SK-N-SH (cell line): ENCODE data around the gene ZNF138. TPM values are rescaled to one million over a fixed set of nuclear protein-coding genes. Genes with fewer than 3 reads are reported as not detected.

Experiments used
- CTCF ChIA-PET: fragments of 300-600, 350-600 bp; formaldehyde crosslinking; extraction: SDS; loops from one replicate; lab custom pipeline; 2021; lab: Yijun Ruan, JAX
- POLR2A ChIA-PET: fragments of 350-600 bp; sonication (Branson Sonifier 250); formaldehyde crosslinking; extraction: SDS; loops from one replicate; lab custom pipeline; 2020; ENCODE audit warnings: antibody characterized with exemption, inconsistent platforms; lab: Yijun Ruan, JAX
- DNase-seq: peaks from one replicate; pipeline ENCODE4 v3.0.0; 2012
- H2AFZ ChIP-seq: fragments of 200-600 bp; sonication (generic); 2 replicates; pipeline ENCODE4 v1.8.1; 2016; ENCODE audit warnings: antibody characterized with exemption, mild to moderate bottlenecking, low read depth
- H3F3A ChIP-seq: fragments of 200-600 bp; sonication (generic); replicated peaks from 2 replicates; pipeline ENCODE3; 2016; ENCODE audit warnings: antibody characterized with exemption, mild to moderate bottlenecking; ENCODE audit not compliant: insufficient read depth
- H3K27ac ChIP-seq, 2 experiments: fragments of 200-500 bp in 1 of 2; fragments of 200-600 bp in 1 of 2; sonication (Bioruptor generic) in 1 of 2; sonication (generic), shearing (Covaris generic) in 1 of 2; 2 replicates each; pipeline versions ENCODE4 v1.5.1 to v1.6.1; 2014 to 2016; ENCODE audit warnings: low read depth in 2 of 2, inconsistent platforms in 1 of 2, low read length in 1 of 2, mild to moderate bottlenecking in 1 of 2, mixed read lengths in 1 of 2
- H3K27me3 ChIP-seq: fragments of 200-600 bp; sonication (generic), shearing (Covaris generic); 2 replicates; pipeline ENCODE4 v1.6.1; 2016; ENCODE audit warnings: mixed run types; ENCODE audit not compliant: insufficient read depth
- H3K36me3 ChIP-seq, 2 experiments: fragments of 200-500 bp in 1 of 2; fragments of 200-600 bp in 1 of 2; sonication (Bioruptor generic) in 1 of 2; sonication (generic) in 1 of 2; replicated peaks in 1 of 2; 2 replicates each; pipeline versions ENCODE3 to v1.5.1; 2014 to 2016; ENCODE audit warnings: low read length in 1 of 2, mild to moderate bottlenecking in 1 of 2; ENCODE audit not compliant: insufficient read depth in 2 of 2, control insufficient read depth in 1 of 2
- H3K4me1 ChIP-seq, 2 experiments: fragments of 200-500 bp in 1 of 2; fragments of 200-600 bp in 1 of 2; sonication (Bioruptor generic) in 1 of 2; sonication (generic), shearing (Covaris generic) in 1 of 2; 2 replicates each; pipeline versions ENCODE4 v1.5.1 to v1.6.1; 2014 to 2016; ENCODE audit warnings: low read depth in 1 of 2, low read length in 1 of 2, mixed run types in 1 of 2; ENCODE audit not compliant: insufficient read depth in 2 of 2, control insufficient read depth in 1 of 2
- H3K4me2 ChIP-seq: fragments of 200-600 bp; sonication (generic), shearing (Covaris generic); 2 replicates; pipeline ENCODE4 v1.6.1; 2017; ENCODE audit warnings: mixed run types
- H3K4me3 ChIP-seq, 2 experiments: fragments of 200-500 bp in 1 of 2; fragments of 200-600 bp in 1 of 2; sonication (Bioruptor generic) in 1 of 2; sonication (generic), shearing (Covaris generic) in 1 of 2; 2 replicates each; pipeline versions ENCODE4 v1.5.1 to v1.8.1; 2014 to 2016; ENCODE audit warnings: low read depth in 2 of 2, inconsistent platforms in 1 of 2, low read length in 1 of 2, mild to moderate bottlenecking in 1 of 2, mixed read lengths in 1 of 2, moderate library complexity in 1 of 2
- H3K79me2 ChIP-seq: fragments of 200-600 bp; sonication (generic); 2 replicates; pipeline ENCODE4 v1.8.1; 2017; ENCODE audit warnings: mild to moderate bottlenecking; ENCODE audit not compliant: insufficient read depth
- H3K9ac ChIP-seq: fragments of 200-600 bp; sonication (generic); 2 replicates; pipeline ENCODE4 v1.6.1; 2017; ENCODE audit warnings: mixed run types
- H3K9me2 ChIP-seq: fragments of 200-600 bp; sonication (generic); 2 replicates; pipeline ENCODE4 v1.6.1; 2017; ENCODE audit warnings: mixed run types
- H3K9me3 ChIP-seq: fragments of 200-600 bp; sonication (generic); 2 replicates; pipeline ENCODE4 v1.6.1; 2017; ENCODE audit warnings: mixed run types, mild to moderate bottlenecking, moderate library complexity
- H4K20me1 ChIP-seq: fragments of 200-600 bp; sonication (generic); 2 replicates; pipeline ENCODE4 v1.6.1; 2017; ENCODE audit warnings: mild to moderate bottlenecking, mixed run types; ENCODE audit not compliant: insufficient read depth
- CHD2 ChIP-seq: fragments of 150-350 bp; IDR thresholded peaks from 2 replicates; pipeline ENCODE4 v1.6.1; 2018; ENCODE audit warnings: low read length; ENCODE audit not compliant: partially characterized antibody
- EP300 ChIP-seq, 2 experiments: IDR thresholded peaks; 2 replicates each; pipeline versions ENCODE4 v1.4.0 to v1.6.1; 2012; ENCODE audit warnings: borderline replicate concordance in 1 of 2, low read depth in 1 of 2, low read length in 1 of 2
- FOXJ3 ChIP-seq: sonication (generic); formaldehyde crosslinking; IDR thresholded peaks from 2 replicates; pipeline ENCODE4 v1.5.1; 2020; ENCODE audit warnings: mild to moderate bottlenecking, missing genetic modification reagents
- FOXM1 ChIP-seq: IDR thresholded peaks from 2 replicates; pipeline ENCODE4 v1.4.0; 2012; ENCODE audit warnings: low read depth, mild to moderate bottlenecking
- GABPA ChIP-seq: IDR thresholded peaks from 2 replicates; pipeline ENCODE4 v1.4.0; 2012; ENCODE audit warnings: low read depth, mild to moderate bottlenecking
- JUND ChIP-seq: IDR thresholded peaks from 2 replicates; pipeline ENCODE4 v1.4.0; 2012
- MXI1 ChIP-seq: IDR thresholded peaks from 2 replicates; pipeline ENCODE4 v1.6.1; 2012; ENCODE audit warnings: mild to moderate bottlenecking, low read depth, low read length, improper control_type of control experiment
- NFIC ChIP-seq: IDR thresholded peaks from 2 replicates; pipeline ENCODE4 v1.4.0; 2012; ENCODE audit warnings: borderline replicate concordance
- NRF1 ChIP-seq: IDR thresholded peaks from 2 replicates; pipeline ENCODE4 v1.6.1; 2012; ENCODE audit warnings: low read depth, mild to moderate bottlenecking, low read length
- POLR2AphosphoS5 ChIP-seq: IDR thresholded peaks from 2 replicates; pipeline ENCODE4 v1.6.1; 2012; ENCODE audit warnings: low read depth, low read length
- RAD21 ChIP-seq: IDR thresholded peaks from 2 replicates; pipeline ENCODE4 v1.6.1; 2012; ENCODE audit warnings: mild to moderate bottlenecking, low read length
- RFX5 ChIP-seq: IDR thresholded peaks from 2 replicates; pipeline ENCODE4 v1.6.1; 2012; ENCODE audit warnings: mild to moderate bottlenecking, improper control_type of control experiment, low read length
- SIN3A ChIP-seq: IDR thresholded peaks from 2 replicates; pipeline ENCODE4 v1.6.1; 2012; ENCODE audit warnings: low read depth, mild to moderate bottlenecking, low read length, moderate library complexity, borderline replicate concordance
- SMC3 ChIP-seq: IDR thresholded peaks from 2 replicates; pipeline ENCODE4 v1.6.1; 2012; ENCODE audit warnings: low read depth, low read length, improper control_type of control experiment
- TCF12 ChIP-seq: IDR thresholded peaks from 2 replicates; pipeline ENCODE4 v1.4.0; 2012
- WGBS: methylation state at CpG from one replicate; pipeline ENCODE4 v1.1.6; 2017; ENCODE audit warnings: low lambda C conversion rate; 5-methylcytosine and 5-hydroxymethylcytosine counted together
- polyA plus RNA-seq, 3 experiments: library from polyadenylated mRNA; depleted of rRNA; stranded (reverse); fragments of >200 nt; gene quantifications; 2 replicates each; pipeline ENCODE4 v1.2.3, GENCODE V29; 2012
- TF ChIP-seq, protein P1 (sequence below): IDR thresholded peaks from 2 replicates; pipeline ENCODE4 v1.4.0; 2012; ENCODE audit warnings: low read depth
- TF ChIP-seq, protein P2 (sequence below): IDR thresholded peaks from 2 replicates; pipeline ENCODE4 v1.4.0; 2012; ENCODE audit warnings: low read depth, borderline replicate concordance
- TF ChIP-seq, protein P3 (sequence below): fragments of 150-350 bp; IDR thresholded peaks from 2 replicates; pipeline ENCODE4 v1.6.1; 2016; ENCODE audit warnings: mild to moderate bottlenecking, low read depth, low read length
- TF ChIP-seq, protein P4 (sequence below): IDR thresholded peaks from 2 replicates; pipeline ENCODE4; 2012
- TF ChIP-seq, protein P5 (sequence below): IDR thresholded peaks from 2 replicates; pipeline ENCODE4 v1.6.1; 2012; ENCODE audit warnings: mild to moderate bottlenecking, low read depth, low read length, moderate library complexity
- TF ChIP-seq, protein P6 (sequence below): fragments of 200-600 bp; sonication (generic); IDR thresholded peaks from 2 replicates; pipeline ENCODE4 v1.6.1; 2017; ENCODE audit warnings: antibody characterized with exemption, mild to moderate bottlenecking, moderate library complexity

Gene ZNF138
- polyA plus RNA-seq, 1 of the 3 experiments (the other 2 are of a cell fraction): 4.9 TPM

DNA sequence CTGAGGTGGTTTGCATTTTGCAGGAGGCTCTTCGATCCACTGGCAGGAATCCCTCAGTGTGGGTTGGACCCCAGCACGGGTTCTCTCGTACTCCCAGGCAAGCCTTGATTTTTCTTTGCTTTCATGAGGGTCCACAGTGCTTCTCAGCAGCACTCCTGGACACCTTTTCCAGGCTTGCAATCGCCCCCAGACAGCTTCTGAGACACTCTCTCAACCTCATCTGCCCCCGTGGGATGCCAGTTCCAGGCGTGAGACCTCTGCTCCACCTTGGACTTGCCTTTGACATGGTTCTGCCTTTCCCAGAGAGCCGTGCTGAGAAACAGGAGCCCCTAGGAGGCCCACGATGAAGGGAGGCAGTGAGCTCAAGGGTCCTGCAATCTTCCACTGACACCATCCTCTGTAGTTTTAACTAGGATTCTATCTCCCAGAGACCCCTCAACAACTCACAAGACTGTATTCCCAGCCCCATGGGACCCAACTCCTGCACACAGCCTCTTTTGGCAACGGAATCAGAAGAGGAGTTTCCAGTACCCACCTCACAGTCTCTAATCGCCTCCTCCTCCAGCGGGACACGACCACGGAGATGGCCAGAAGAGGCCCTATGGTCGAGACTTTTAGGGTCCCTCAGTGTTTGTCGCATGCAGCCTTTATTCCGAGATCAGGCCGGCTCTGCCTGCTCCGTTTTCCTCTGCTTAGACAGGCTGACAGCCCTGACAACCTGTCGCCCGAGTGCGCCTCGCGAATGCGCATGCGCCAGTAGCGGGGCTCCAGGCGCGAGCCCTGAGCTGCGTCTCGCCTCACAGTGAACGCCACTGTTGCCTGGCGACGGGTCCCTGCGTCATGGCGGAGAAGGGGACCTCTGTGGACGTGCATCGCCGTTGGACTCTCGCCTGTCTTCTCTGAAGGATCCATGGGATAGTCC lies 82.8 kb downstream of the ZNF138 start:
- peak; percentile 100 for DNase-seq
- ChIA-PET CTCF (no interaction called here), POLR2A (interaction anchor here (0.6 to 1.0 kb wide), 3 partner anchors 26 to 302 kb away, joined by 3 read pairs; partner anchors contain the start of genes ZNF138 and ZNF273)
- Histone ChIP-seq H3K9ac (no peak overlapping the region), H2AFZ (peak overlapping the region; percentile 74), H3K27ac (no peak overlapping the region), H3K4me3 (peak overlapping the region; percentile 55 to 60), H3K36me3 (no peaks in the 10 kb centered on the region), H3K79me2 (no peaks in the 10 kb centered on the region), H3K4me1 (peaks cover 0 to 6% of the 10 kb centered on the region in 2 experiments; a peak in 1 of 4 replicates), H3F3A (no peaks in the 10 kb centered on the region), H4K20me1 (no peaks in the 10 kb centered on the region), H3K9me2 (no peaks in the 10 kb centered on the region), H3K27me3 (peaks cover 9% of the 10 kb centered on the region; the same call in 1 of the 2 replicates), H3K9me3 (no peaks in the 10 kb centered on the region), H3K4me2 (peak overlapping the region; percentile 80)
- TF ChIP-seq MXI1 (peak; percentile 73), TCF12 (no peak), NRF1 (peak; percentile 78), POLR2AphosphoS5 (no peak), EP300 (IDR thresholded peaks at IDR 0.05; ENCODE audit: borderline replicate concordance in 1 of 2, low read depth in 1 of 2, low read length in 1 of 2) (no peak), JUND (no peak), FOXM1 (no peak), GABPA (no peak), FOXJ3 (CRISPR knock-in tag) (no peak), SMC3 (no peak), SIN3A (no peak), RAD21 (no peak), NFIC (no peak), CHD2 (peak; percentile 35), RFX5 (no peak)
- TF ChIP-seq, protein P1, sequence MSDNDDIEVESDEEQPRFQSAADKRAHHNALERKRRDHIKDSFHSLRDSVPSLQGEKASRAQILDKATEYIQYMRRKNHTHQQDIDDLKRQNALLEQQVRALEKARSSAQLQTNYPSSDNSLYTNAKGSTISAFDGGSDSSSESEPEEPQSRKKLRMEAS: no peak
- TF ChIP-seq, protein P2, sequence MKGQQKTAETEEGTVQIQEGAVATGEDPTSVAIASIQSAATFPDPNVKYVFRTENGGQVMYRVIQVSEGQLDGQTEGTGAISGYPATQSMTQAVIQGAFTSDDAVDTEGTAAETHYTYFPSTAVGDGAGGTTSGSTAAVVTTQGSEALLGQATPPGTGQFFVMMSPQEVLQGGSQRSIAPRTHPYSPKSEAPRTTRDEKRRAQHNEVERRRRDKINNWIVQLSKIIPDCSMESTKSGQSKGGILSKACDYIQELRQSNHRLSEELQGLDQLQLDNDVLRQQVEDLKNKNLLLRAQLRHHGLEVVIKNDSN: no peak
- TF ChIP-seq, protein P3, sequence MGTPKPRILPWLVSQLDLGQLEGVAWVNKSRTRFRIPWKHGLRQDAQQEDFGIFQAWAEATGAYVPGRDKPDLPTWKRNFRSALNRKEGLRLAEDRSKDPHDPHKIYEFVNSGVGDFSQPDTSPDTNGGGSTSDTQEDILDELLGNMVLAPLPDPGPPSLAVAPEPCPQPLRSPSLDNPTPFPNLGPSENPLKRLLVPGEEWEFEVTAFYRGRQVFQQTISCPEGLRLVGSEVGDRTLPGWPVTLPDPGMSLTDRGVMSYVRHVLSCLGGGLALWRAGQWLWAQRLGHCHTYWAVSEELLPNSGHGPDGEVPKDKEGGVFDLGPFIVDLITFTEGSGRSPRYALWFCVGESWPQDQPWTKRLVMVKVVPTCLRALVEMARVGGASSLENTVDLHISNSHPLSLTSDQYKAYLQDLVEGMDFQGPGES: no peak
- TF ChIP-seq, protein P4, sequence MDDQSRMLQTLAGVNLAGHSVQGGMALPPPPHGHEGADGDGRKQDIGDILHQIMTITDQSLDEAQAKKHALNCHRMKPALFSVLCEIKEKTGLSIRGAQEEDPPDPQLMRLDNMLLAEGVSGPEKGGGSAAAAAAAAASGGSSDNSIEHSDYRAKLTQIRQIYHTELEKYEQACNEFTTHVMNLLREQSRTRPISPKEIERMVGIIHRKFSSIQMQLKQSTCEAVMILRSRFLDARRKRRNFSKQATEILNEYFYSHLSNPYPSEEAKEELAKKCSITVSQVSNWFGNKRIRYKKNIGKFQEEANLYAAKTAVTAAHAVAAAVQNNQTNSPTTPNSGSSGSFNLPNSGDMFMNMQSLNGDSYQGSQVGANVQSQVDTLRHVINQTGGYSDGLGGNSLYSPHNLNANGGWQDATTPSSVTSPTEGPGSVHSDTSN: no peak
- TF ChIP-seq, protein P5, sequence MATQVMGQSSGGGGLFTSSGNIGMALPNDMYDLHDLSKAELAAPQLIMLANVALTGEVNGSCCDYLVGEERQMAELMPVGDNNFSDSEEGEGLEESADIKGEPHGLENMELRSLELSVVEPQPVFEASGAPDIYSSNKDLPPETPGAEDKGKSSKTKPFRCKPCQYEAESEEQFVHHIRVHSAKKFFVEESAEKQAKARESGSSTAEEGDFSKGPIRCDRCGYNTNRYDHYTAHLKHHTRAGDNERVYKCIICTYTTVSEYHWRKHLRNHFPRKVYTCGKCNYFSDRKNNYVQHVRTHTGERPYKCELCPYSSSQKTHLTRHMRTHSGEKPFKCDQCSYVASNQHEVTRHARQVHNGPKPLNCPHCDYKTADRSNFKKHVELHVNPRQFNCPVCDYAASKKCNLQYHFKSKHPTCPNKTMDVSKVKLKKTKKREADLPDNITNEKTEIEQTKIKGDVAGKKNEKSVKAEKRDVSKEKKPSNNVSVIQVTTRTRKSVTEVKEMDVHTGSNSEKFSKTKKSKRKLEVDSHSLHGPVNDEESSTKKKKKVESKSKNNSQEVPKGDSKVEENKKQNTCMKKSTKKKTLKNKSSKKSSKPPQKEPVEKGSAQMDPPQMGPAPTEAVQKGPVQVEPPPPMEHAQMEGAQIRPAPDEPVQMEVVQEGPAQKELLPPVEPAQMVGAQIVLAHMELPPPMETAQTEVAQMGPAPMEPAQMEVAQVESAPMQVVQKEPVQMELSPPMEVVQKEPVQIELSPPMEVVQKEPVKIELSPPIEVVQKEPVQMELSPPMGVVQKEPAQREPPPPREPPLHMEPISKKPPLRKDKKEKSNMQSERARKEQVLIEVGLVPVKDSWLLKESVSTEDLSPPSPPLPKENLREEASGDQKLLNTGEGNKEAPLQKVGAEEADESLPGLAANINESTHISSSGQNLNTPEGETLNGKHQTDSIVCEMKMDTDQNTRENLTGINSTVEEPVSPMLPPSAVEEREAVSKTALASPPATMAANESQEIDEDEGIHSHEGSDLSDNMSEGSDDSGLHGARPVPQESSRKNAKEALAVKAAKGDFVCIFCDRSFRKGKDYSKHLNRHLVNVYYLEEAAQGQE: no peak
- TF ChIP-seq, protein P6, sequence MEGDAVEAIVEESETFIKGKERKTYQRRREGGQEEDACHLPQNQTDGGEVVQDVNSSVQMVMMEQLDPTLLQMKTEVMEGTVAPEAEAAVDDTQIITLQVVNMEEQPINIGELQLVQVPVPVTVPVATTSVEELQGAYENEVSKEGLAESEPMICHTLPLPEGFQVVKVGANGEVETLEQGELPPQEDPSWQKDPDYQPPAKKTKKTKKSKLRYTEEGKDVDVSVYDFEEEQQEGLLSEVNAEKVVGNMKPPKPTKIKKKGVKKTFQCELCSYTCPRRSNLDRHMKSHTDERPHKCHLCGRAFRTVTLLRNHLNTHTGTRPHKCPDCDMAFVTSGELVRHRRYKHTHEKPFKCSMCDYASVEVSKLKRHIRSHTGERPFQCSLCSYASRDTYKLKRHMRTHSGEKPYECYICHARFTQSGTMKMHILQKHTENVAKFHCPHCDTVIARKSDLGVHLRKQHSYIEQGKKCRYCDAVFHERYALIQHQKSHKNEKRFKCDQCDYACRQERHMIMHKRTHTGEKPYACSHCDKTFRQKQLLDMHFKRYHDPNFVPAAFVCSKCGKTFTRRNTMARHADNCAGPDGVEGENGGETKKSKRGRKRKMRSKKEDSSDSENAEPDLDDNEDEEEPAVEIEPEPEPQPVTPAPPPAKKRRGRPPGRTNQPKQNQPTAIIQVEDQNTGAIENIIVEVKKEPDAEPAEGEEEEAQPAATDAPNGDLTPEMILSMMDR: no peak
- WGBS: 13% methylated on average over 31 of the region's 39 CpGs
